Measurements from ENCODE around the gene WNK2. TPM values are rescaled to one million over a fixed set of nuclear protein-coding genes. Genes with fewer than 3 reads are reported as not detected.

Gene WNK2
- polyA plus RNA-seq, 2 of the 4 experiments (the other 2 are of a cell fraction), result 2.1 to 6.7 TPM

GRCh38 chr9:93255494-93255867 is 71.5 kb downstream of the WNK2 start:
- Histone ChIP-seq H3K27ac (no peak overlapping the region), H3K4me2 (no peak overlapping the region), H3K4me3 (no peak overlapping the region), H3K4me1 (no peaks in the 10 kb centered on the region), H3K9me3 (no peaks in the 10 kb centered on the region)
- CTCF ChIA-PET, result no interaction called here
- ATAC-seq (no peak), FAIRE-seq (no peak), DNase-seq (ENCODE audit: low read depth in 1 of 2, low spot score in 1 of 2) (no peak)
- POLR2A ChIA-PET, result no interaction called here
- TF ChIP-seq ZSCAN20 (CRISPR knock-in tag; IDR thresholded peaks at IDR 0.05) (no peak), HOXB5 (CRISPR knock-in tag; IDR thresholded peaks at IDR 0.05) (no peak)
- WGBS (ENCODE audit: missing lambda C conversion rate), result 87% methylated on average over 7 of the region's 7 CpGs

GRCh38 chr9:93255994-93256877 is 72.3 kb downstream of the WNK2 start:
- POLR2A ChIA-PET, result no interaction called here
- no peak overlapping the region for H3K27ac ChIP-seq
- CTCF ChIA-PET, result interaction anchor here (0.6 kb wide), 1 partner anchor 58 kb away, joined by 3 read pairs; no protein-coding TSS in a partner anchor
- no peaks in the 10 kb centered on the region for H3K4me1 ChIP-seq
- no peak overlapping the region for H3K4me2 ChIP-seq
- DNase-seq (ENCODE audit: low read depth in 1 of 2, low spot score in 1 of 2) (no peak), FAIRE-seq (no peak), ATAC-seq (peak in 1 of 2 experiments; percentile 18; a peak in 1 of 6 replicates)
- H3K9me3 ChIP-seq, result no peaks in the 10 kb centered on the region
- WGBS (ENCODE audit: missing lambda C conversion rate), result 87% methylated on average over 15 of the region's 22 CpGs
- no peak overlapping the region for H3K4me3 ChIP-seq
- TF ChIP-seq ZFP36 (IDR thresholded peaks at IDR 0.05; ENCODE audit: borderline replicate concordance, partially characterized antibody) (no peak), ZC3H11A (IDR thresholded peaks at IDR 0.05) (no peak), CBX8 (IDR thresholded peaks at IDR 0.05) (no peak), RCOR1 (IDR thresholded peaks at IDR 0.05; ENCODE audit: low read depth, low read length) (no peak), CBX2 (IDR thresholded peaks at IDR 0.05; ENCODE audit: borderline replicate concordance, low read depth) (no peak), JUN (IDR thresholded peaks at IDR 0.05) (no peak), HES2 (IDR thresholded peaks at IDR 0.05) (no peak), KDM1A (IDR thresholded peaks at IDR 0.05; ENCODE audit: low read depth) (no peak), TP53 (CRISPR knock-in tag; IDR thresholded peaks at IDR 0.05) (no peak)

- 73% methylated on average over 13 of the region's 22 CpGs for WGBS (ENCODE audit: missing lambda C conversion rate)
- TF ChIP-seq ESRRA (IDR thresholded peaks at IDR 0.05; ENCODE audit: borderline replicate concordance, low read length), result no peak
- TF ChIP-seq HOXB5 (CRISPR knock-in tag; IDR thresholded peaks at IDR 0.05), result no peak
- TF ChIP-seq ATOH8 (CRISPR knock-in tag; IDR thresholded peaks at IDR 0.05; ENCODE audit: low read depth), result no peak
- TF ChIP-seq HDAC2 (IDR thresholded peaks at IDR 0.05), result no peak
- TF ChIP-seq RNF2 (IDR thresholded peaks at IDR 0.05; ENCODE audit: borderline replicate concordance, low read depth), result no peak
- TF ChIP-seq RAD21 (conservative IDR thresholded peaks at IDR 0.05 in 1 of 2, IDR thresholded peaks at IDR 0.05 in 1 of 2), result no peak
- no peak for TF ChIP-seq ELK1 (IDR thresholded peaks at IDR 0.05; ENCODE audit: low read depth, low read length)
- FAIRE-seq (no peak), DNase-seq (ENCODE audit: low read depth in 1 of 2, low spot score in 1 of 2) (no peak), ATAC-seq (no peak)
- H3K4me2 ChIP-seq, result no peak overlapping the region
- no peaks in the 10 kb centered on the region for H3K9me3 ChIP-seq
- CTCF ChIA-PET, result no interaction called here
- H3K4me1 ChIP-seq, result no peaks in the 10 kb centered on the region
- POLR2A ChIA-PET, result no interaction called here
- H3K4me3 ChIP-seq, result no peak overlapping the region
- no peak overlapping the region for H3K27ac ChIP-seq
These were observed 73.2 kb downstream of the WNK2 start for GRCh38 chr9:93256878-93257807.
